ENCODE measurements around the gene SH3BP5.

SH3BP5 gene

GRCh38 chr3:15300323-15301078 lies 31.9 kb downstream of the SH3BP5 start:
- no peak overlapping the region for H2AFZ ChIP-seq (ENCODE audit: low read length, unreplicated experiment)
- H3K4me1 ChIP-seq (ENCODE audit: control insufficient read depth, insufficient read depth, low read length, unreplicated experiment), result peaks cover 30% of the 10 kb centered on the region
- peak overlapping the region; percentile 38; the same call in 1 of the 2 replicates for H3K27ac ChIP-seq (ENCODE audit: low read depth, low read length)
- no peak overlapping the region for H3K4me3 ChIP-seq (ENCODE audit: low read depth, low read length)
- H3K36me3 ChIP-seq (ENCODE audit: insufficient read depth, low read length), result peaks cover 12% of the 10 kb centered on the region
- no peaks in the 10 kb centered on the region for H3K27me3 ChIP-seq (ENCODE audit: insufficient read depth, low read length)
- peaks cover 5% of the 10 kb centered on the region for H3K79me2 ChIP-seq (ENCODE audit: control insufficient read depth, insufficient read depth, low read length, unreplicated experiment)

- Histone ChIP-seq H3K27me3 (ENCODE audit: insufficient read depth, low read length) (no peaks in the 10 kb centered on the region), H3K36me3 (ENCODE audit: insufficient read depth, low read length) (peaks cover 12% of the 10 kb centered on the region), H3K27ac (ENCODE audit: low read depth, low read length) (no peak overlapping the region), H3K79me2 (ENCODE audit: control insufficient read depth, insufficient read depth, low read length, unreplicated experiment) (peaks cover 5% of the 10 kb centered on the region), H2AFZ (ENCODE audit: low read length, unreplicated experiment) (no peak overlapping the region), H3K4me1 (ENCODE audit: control insufficient read depth, insufficient read depth, low read length, unreplicated experiment) (peaks cover 34% of the 10 kb centered on the region), H3K4me3 (ENCODE audit: low read depth, low read length) (no peak overlapping the region)
These were observed 33.4 kb downstream of the SH3BP5 start for GRCh38 chr3:15299036-15299435.

GRCh38 chr3:15298504-15298903 lies 33.9 kb downstream of the SH3BP5 start:
- no peaks in the 10 kb centered on the region for H3K27me3 ChIP-seq (ENCODE audit: insufficient read depth, low read length)
- H3K4me1 ChIP-seq (ENCODE audit: control insufficient read depth, insufficient read depth, low read length, unreplicated experiment), result peaks cover 34% of the 10 kb centered on the region
- H3K79me2 ChIP-seq (ENCODE audit: control insufficient read depth, insufficient read depth, low read length, unreplicated experiment), result peaks cover 5% of the 10 kb centered on the region
- no peak overlapping the region for H3K4me3 ChIP-seq (ENCODE audit: low read depth, low read length)
- peaks cover 12% of the 10 kb centered on the region for H3K36me3 ChIP-seq (ENCODE audit: insufficient read depth, low read length)
- no peak overlapping the region for H3K27ac ChIP-seq (ENCODE audit: low read depth, low read length)
- no peak overlapping the region for H2AFZ ChIP-seq (ENCODE audit: low read length, unreplicated experiment)

GRCh38 chr3:15297608-15298350 lies 34.6 kb downstream of the SH3BP5 start:
- H3K36me3 ChIP-seq (ENCODE audit: insufficient read depth, low read length), result peaks cover 7% of the 10 kb centered on the region
- no peak overlapping the region for H3K27ac ChIP-seq (ENCODE audit: low read depth, low read length)
- H2AFZ ChIP-seq (ENCODE audit: low read length, unreplicated experiment), result no peak overlapping the region
- peaks cover 5% of the 10 kb centered on the region for H3K79me2 ChIP-seq (ENCODE audit: control insufficient read depth, insufficient read depth, low read length, unreplicated experiment)
- peaks cover 34% of the 10 kb centered on the region for H3K4me1 ChIP-seq (ENCODE audit: control insufficient read depth, insufficient read depth, low read length, unreplicated experiment)
- no peaks in the 10 kb centered on the region for H3K27me3 ChIP-seq (ENCODE audit: insufficient read depth, low read length)
- H3K4me3 ChIP-seq (ENCODE audit: low read depth, low read length), result no peak overlapping the region

- Histone ChIP-seq H3K27ac (ENCODE audit: low read depth, low read length) (peak overlapping the region; percentile 62; the same call in 1 of the 2 replicates), H3K4me1 (ENCODE audit: control insufficient read depth, insufficient read depth, low read length, unreplicated experiment) (peaks cover 25% of the 10 kb centered on the region), H3K4me3 (ENCODE audit: low read depth, low read length) (no peak overlapping the region), H2AFZ (ENCODE audit: low read length, unreplicated experiment) (no peak overlapping the region), H3K36me3 (ENCODE audit: insufficient read depth, low read length) (no peaks in the 10 kb centered on the region), H3K27me3 (ENCODE audit: insufficient read depth, low read length) (no peaks in the 10 kb centered on the region), H3K79me2 (ENCODE audit: control insufficient read depth, insufficient read depth, low read length, unreplicated experiment) (peaks cover 5% of the 10 kb centered on the region)
These were observed 36.9 kb downstream of the SH3BP5 start for GRCh38 chr3:15295506-15295905.

- peaks cover 5% of the 10 kb centered on the region for H3K79me2 ChIP-seq (ENCODE audit: control insufficient read depth, insufficient read depth, low read length, unreplicated experiment)
- no peaks in the 10 kb centered on the region for H3K27me3 ChIP-seq (ENCODE audit: insufficient read depth, low read length)
- H3K36me3 ChIP-seq (ENCODE audit: insufficient read depth, low read length), result no peaks in the 10 kb centered on the region
- peak overlapping the region; percentile 62; the same call in 1 of the 2 replicates for H3K27ac ChIP-seq (ENCODE audit: low read depth, low read length)
- peaks cover 21% of the 10 kb centered on the region for H3K4me1 ChIP-seq (ENCODE audit: control insufficient read depth, insufficient read depth, low read length, unreplicated experiment)
- H3K4me3 ChIP-seq (ENCODE audit: low read depth, low read length), result no peak overlapping the region
- no peak overlapping the region for H2AFZ ChIP-seq (ENCODE audit: low read length, unreplicated experiment)
These were observed 37.5 kb downstream of the SH3BP5 start for GRCh38 chr3:15294929-15295328.

- H3K4me1 ChIP-seq (ENCODE audit: control insufficient read depth, insufficient read depth, low read length, unreplicated experiment), result peaks cover 16% of the 10 kb centered on the region
- no peak overlapping the region for H3K27ac ChIP-seq (ENCODE audit: low read depth, low read length)
- no peaks in the 10 kb centered on the region for H3K79me2 ChIP-seq (ENCODE audit: control insufficient read depth, insufficient read depth, low read length, unreplicated experiment)
- H3K27me3 ChIP-seq (ENCODE audit: insufficient read depth, low read length), result no peaks in the 10 kb centered on the region
- no peaks in the 10 kb centered on the region for H3K36me3 ChIP-seq (ENCODE audit: insufficient read depth, low read length)
- H3K4me3 ChIP-seq (ENCODE audit: low read depth, low read length), result no peak overlapping the region
- no peak overlapping the region for H2AFZ ChIP-seq (ENCODE audit: low read length, unreplicated experiment)
These were observed 39.4 kb downstream of the SH3BP5 start for GRCh38 chr3:15292765-15293522.

GRCh38 chr3:15291589-15292541 lies 40.5 kb downstream of the SH3BP5 start:
- Histone ChIP-seq H3K4me3 (ENCODE audit: low read depth, low read length) (no peak overlapping the region), H2AFZ (ENCODE audit: low read length, unreplicated experiment) (no peak overlapping the region), H3K4me1 (ENCODE audit: control insufficient read depth, insufficient read depth, low read length, unreplicated experiment) (peaks cover 19% of the 10 kb centered on the region), H3K27me3 (ENCODE audit: insufficient read depth, low read length) (no peaks in the 10 kb centered on the region), H3K27ac (ENCODE audit: low read depth, low read length) (no peak overlapping the region), H3K79me2 (ENCODE audit: control insufficient read depth, insufficient read depth, low read length, unreplicated experiment) (no peaks in the 10 kb centered on the region), H3K36me3 (ENCODE audit: insufficient read depth, low read length) (no peaks in the 10 kb centered on the region)

- H3K79me2 ChIP-seq (ENCODE audit: control insufficient read depth, insufficient read depth, low read length, unreplicated experiment), result no peaks in the 10 kb centered on the region
- H3K27me3 ChIP-seq (ENCODE audit: insufficient read depth, low read length), result no peaks in the 10 kb centered on the region
- H3K27ac ChIP-seq (ENCODE audit: low read depth, low read length), result no peak overlapping the region
- no peak overlapping the region for H2AFZ ChIP-seq (ENCODE audit: low read length, unreplicated experiment)
- no peak overlapping the region for H3K4me3 ChIP-seq (ENCODE audit: low read depth, low read length)
- H3K4me1 ChIP-seq (ENCODE audit: control insufficient read depth, insufficient read depth, low read length, unreplicated experiment), result peaks cover 13% of the 10 kb centered on the region
- H3K36me3 ChIP-seq (ENCODE audit: insufficient read depth, low read length), result no peaks in the 10 kb centered on the region
These were observed 41.6 kb downstream of the SH3BP5 start for GRCh38 chr3:15290736-15291135.

- H3K27ac ChIP-seq (ENCODE audit: low read depth, low read length), result no peak overlapping the region
- peaks cover 13% of the 10 kb centered on the region for H3K4me1 ChIP-seq (ENCODE audit: control insufficient read depth, insufficient read depth, low read length, unreplicated experiment)
- H3K79me2 ChIP-seq (ENCODE audit: control insufficient read depth, insufficient read depth, low read length, unreplicated experiment), result no peaks in the 10 kb centered on the region
- no peaks in the 10 kb centered on the region for H3K36me3 ChIP-seq (ENCODE audit: insufficient read depth, low read length)
- H2AFZ ChIP-seq (ENCODE audit: low read length, unreplicated experiment), result no peak overlapping the region
- no peaks in the 10 kb centered on the region for H3K27me3 ChIP-seq (ENCODE audit: insufficient read depth, low read length)
- no peak overlapping the region for H3K4me3 ChIP-seq (ENCODE audit: low read depth, low read length)
These were observed 42.7 kb downstream of the SH3BP5 start for GRCh38 chr3:15289661-15290060.
